GM21390 (cell line): ENCODE data around the gene CDC27.
"Not testable (repeated sequence)": the region's sequence is repeated elsewhere in the genome, so short reads cannot be mapped to it uniquely, and the experiment has no call there.

Experiments
- ATAC-seq: cut with Tn5 transposase; IDR thresholded peaks from one replicate; pipeline ENCODE4 v1.9.1; 2021; ENCODE audit not compliant: unreplicated experiment

CDC27 gene

GRCh38 chr17:47145351-47145750 lies 43.7 kb downstream of the CDC27 start:
- no peak for ATAC-seq

- no peak for ATAC-seq
Measured at GRCh38 chr17:47135235-47135634, 53.9 kb downstream of the CDC27 start.

GRCh38 chr17:47134354-47134753 lies 54.7 kb downstream of the CDC27 start:
- not testable (repeated sequence) for ATAC-seq

- no peak for ATAC-seq
Measured at GRCh38 chr17:47131761-47132160, 57.3 kb downstream of the CDC27 start.

- ATAC-seq = not testable (repeated sequence)
Measured at GRCh38 chr17:47126835-47127234, 62.3 kb downstream of the CDC27 start.

GRCh38 chr17:47123262-47123661 lies 65.8 kb downstream of the CDC27 start:
- not testable (repeated sequence) for ATAC-seq

- ATAC-seq = no peak
Measured at GRCh38 chr17:47120521-47121095, 68.5 kb downstream of the CDC27 start.

GRCh38 chr17:47119746-47120520 lies 69.2 kb downstream of the CDC27 start:
- ATAC-seq = no peak

GRCh38 chr17:47117386-47117785 lies 71.7 kb downstream of the CDC27 start:
- no peak for ATAC-seq

- ATAC-seq = no peak
Measured at GRCh38 chr17:47106130-47106529, 83.0 kb downstream of the CDC27 start.

- ATAC-seq = not testable (repeated sequence)
Measured at GRCh38 chr17:47105246-47105645, 83.8 kb downstream of the CDC27 start.

- no peak for ATAC-seq
Measured at GRCh38 chr17:47102914-47103313, 86.2 kb downstream of the CDC27 start.

- peak; percentile 93 for ATAC-seq
Measured at GRCh38 chr17:47099987-47100711, 88.9 kb downstream of the CDC27 start.

- peak; percentile 25 for ATAC-seq
Measured at GRCh38 chr17:47099451-47099986, 89.6 kb downstream of the CDC27 start.

GRCh38 chr17:47096343-47096742 lies 92.8 kb downstream of the CDC27 start:
- no peak for ATAC-seq

GRCh38 chr17:47095268-47095667 lies 93.8 kb downstream of the CDC27 start:
- ATAC-seq = no peak

GRCh38 chr17:47087093-47087492 lies 102.0 kb downstream of the CDC27 start:
- ATAC-seq = no peak

GRCh38 chr17:47085736-47086135 lies 103.4 kb downstream of the CDC27 start:
- no peak for ATAC-seq

- no peak for ATAC-seq
Measured at GRCh38 chr17:47078801-47079200, 110.3 kb downstream of the CDC27 start.

GRCh38 chr17:47077576-47077975 lies 111.5 kb downstream of the CDC27 start:
- ATAC-seq = no peak

- no peak for ATAC-seq
Measured at GRCh38 chr17:47076171-47076570, 112.9 kb downstream of the CDC27 start.

- ATAC-seq = not testable (repeated sequence)
Measured at GRCh38 chr17:47074361-47074760, 114.7 kb downstream of the CDC27 start.
